ENCODE measurements around the gene KASH5.

GRCh38 chr19:49362048-49362928 lies 25.8 kb upstream of the KASH5 start, which contains the start of gene TEAD2:
- no peak for TF ChIP-seq CTCF (IDR thresholded peaks at IDR 0.05)
- TF ChIP-seq POLR2A (IDR thresholded peaks at IDR 0.05), result no peak

Measured in testis (tissue), 2 donors.